Breast epithelium (tissue), 3 donors: Measurements from ENCODE around the gene ABHD12B.

Source experiments
- POLR2AphosphoS5 ChIP-seq, 3 donors: sonication (generic); formaldehyde crosslinking; IDR thresholded peaks; one replicate each; pipeline ENCODE4 v1.6.1; 2017; ENCODE audit warnings: antibody characterized with exemption in 3 of 3
- TF ChIP-seq, protein P1 (sequence below), 3 donors: fragments of 450-650 bp; IDR thresholded peaks; one replicate each; pipeline ENCODE4 v1.5.1; 2016 to 2017; ENCODE audit warnings: antibody characterized with exemption in 3 of 3, mild to moderate bottlenecking in 3 of 3, moderate library complexity in 3 of 3

- TF ChIP-seq POLR2AphosphoS5 (IDR thresholded peaks at IDR 0.05), result no peak
- TF ChIP-seq, protein P1, sequence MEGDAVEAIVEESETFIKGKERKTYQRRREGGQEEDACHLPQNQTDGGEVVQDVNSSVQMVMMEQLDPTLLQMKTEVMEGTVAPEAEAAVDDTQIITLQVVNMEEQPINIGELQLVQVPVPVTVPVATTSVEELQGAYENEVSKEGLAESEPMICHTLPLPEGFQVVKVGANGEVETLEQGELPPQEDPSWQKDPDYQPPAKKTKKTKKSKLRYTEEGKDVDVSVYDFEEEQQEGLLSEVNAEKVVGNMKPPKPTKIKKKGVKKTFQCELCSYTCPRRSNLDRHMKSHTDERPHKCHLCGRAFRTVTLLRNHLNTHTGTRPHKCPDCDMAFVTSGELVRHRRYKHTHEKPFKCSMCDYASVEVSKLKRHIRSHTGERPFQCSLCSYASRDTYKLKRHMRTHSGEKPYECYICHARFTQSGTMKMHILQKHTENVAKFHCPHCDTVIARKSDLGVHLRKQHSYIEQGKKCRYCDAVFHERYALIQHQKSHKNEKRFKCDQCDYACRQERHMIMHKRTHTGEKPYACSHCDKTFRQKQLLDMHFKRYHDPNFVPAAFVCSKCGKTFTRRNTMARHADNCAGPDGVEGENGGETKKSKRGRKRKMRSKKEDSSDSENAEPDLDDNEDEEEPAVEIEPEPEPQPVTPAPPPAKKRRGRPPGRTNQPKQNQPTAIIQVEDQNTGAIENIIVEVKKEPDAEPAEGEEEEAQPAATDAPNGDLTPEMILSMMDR (IDR thresholded peaks at IDR 0.05), result no peak
Measured at GRCh38 chr14:50844391-50844790, 27.5 kb upstream of the ABHD12B start.
